ENCODE data around the gene ZCCHC2.

ZCCHC2 gene

DNA sequence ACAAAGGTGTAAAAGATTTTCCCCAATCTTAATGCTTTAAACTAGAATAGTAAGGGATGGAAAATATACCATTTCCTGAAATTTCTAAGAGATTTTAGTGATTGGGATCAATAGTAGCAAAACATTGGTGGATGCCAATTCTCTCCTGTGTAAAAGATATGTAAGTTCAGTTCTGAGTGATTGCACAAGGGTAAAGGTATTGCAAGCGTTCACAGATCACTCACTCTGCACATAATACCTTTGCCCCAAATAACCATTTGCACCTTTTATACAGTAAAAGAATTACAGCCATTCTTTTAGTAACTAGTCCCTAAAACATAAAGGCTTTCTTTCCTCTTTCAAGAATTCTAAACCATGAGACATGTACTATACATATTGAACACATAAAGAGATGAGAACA is 13.0 kb upstream of the ZCCHC2 start:
- DNase-seq (ENCODE audit: extremely low read depth, low read depth): no peak
- H3K4me3 ChIP-seq (replicated peaks; ENCODE audit: low read depth, low read length): no peak overlapping the region
- TF ChIP-seq, protein P1, sequence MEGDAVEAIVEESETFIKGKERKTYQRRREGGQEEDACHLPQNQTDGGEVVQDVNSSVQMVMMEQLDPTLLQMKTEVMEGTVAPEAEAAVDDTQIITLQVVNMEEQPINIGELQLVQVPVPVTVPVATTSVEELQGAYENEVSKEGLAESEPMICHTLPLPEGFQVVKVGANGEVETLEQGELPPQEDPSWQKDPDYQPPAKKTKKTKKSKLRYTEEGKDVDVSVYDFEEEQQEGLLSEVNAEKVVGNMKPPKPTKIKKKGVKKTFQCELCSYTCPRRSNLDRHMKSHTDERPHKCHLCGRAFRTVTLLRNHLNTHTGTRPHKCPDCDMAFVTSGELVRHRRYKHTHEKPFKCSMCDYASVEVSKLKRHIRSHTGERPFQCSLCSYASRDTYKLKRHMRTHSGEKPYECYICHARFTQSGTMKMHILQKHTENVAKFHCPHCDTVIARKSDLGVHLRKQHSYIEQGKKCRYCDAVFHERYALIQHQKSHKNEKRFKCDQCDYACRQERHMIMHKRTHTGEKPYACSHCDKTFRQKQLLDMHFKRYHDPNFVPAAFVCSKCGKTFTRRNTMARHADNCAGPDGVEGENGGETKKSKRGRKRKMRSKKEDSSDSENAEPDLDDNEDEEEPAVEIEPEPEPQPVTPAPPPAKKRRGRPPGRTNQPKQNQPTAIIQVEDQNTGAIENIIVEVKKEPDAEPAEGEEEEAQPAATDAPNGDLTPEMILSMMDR (IDR thresholded peaks at IDR 0.05; ENCODE audit: low read depth, low read length, missing control alignments): no peak

DNA sequence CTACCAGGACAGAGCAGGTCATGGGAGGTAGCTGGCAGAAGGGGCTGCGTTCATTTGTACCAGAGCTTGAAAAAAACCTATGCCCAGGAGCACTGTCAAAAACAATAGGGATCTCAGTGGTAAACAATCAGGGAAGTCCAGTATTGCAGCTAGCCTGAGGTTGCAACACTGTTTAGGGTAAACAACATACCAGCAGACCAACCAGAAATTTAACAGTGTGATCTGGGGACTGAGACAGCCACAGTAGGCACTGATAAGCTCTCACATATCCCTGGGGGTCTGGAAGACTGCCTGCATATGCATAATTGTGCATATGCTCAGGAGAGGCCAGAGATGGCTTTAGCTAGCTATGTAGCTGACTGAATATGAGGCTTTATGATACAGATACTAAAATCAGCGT is 12.0 kb upstream of the ZCCHC2 start:
- TF ChIP-seq, protein P1 (IDR thresholded peaks at IDR 0.05; ENCODE audit: low read depth, low read length, missing control alignments): no peak
- no peak for DNase-seq (ENCODE audit: extremely low read depth, low read depth)
- no peak overlapping the region for H3K4me3 ChIP-seq (replicated peaks; ENCODE audit: low read depth, low read length)

DNA sequence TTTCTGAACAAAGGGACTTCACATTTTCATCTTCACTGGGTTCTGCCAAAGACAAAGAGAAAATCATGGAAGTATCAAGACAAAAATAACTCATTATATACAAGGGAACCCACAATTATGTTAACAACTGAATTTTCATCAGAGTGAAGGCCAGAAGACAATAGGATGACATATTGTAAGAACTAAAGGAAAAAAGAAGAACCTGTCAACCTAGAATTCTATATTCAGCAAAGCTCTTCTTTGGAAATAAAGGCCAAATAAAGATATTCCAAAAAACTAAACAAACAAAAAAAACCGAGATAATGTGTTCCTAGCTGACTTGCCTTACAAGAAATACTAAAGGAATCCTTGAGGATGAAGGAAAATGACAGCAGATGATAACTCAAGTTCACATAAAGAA is 10.3 kb upstream of the ZCCHC2 start:
- DNase-seq (ENCODE audit: extremely low read depth, low read depth): no peak
- no peak overlapping the region for H3K4me3 ChIP-seq (replicated peaks; ENCODE audit: low read depth, low read length)
- TF ChIP-seq, protein P1 (IDR thresholded peaks at IDR 0.05; ENCODE audit: low read depth, low read length, missing control alignments): no peak

DNA sequence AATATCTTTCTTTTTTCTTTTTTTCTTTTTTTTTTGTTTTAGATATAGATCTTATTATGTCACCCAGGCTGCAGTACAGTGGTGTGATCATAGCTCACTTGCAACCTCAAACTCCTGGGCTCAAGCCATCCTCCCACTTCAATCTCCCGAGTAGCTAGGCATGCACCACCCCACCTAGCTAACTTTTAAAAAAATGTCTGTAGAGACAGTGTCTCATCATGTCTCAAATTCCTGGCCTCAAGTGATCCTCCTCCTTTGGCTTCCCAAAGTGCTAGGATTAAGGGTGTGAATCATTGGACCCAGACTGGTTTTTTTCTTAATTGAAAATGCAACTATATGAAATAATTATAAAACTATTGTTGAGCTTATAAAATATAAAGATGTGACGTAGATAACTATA is 9.8 kb upstream of the ZCCHC2 start:
- TF ChIP-seq, protein P1 (IDR thresholded peaks at IDR 0.05; ENCODE audit: low read depth, low read length, missing control alignments): no peak

DNA sequence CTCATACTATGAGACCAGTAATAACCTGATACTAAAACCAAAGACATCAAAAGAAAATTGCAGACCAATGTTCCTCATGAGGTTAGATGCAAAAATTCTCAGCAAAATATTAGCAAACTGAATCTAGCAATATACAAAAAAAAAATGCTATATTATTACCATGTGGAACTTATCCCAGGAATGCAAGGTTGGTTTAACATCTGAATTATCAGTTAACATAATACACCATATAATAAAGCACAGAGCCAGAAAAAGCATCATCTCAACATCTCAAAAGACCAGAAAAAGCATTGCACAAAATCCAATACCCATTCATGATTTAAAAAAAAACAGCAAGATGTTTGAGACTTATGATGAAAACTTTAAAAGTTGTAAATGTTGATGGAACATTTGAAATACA is 8.3 kb upstream of the ZCCHC2 start:
- H3K4me3 ChIP-seq (replicated peaks; ENCODE audit: low read depth, low read length): no peak overlapping the region
- TF ChIP-seq, protein P1 (IDR thresholded peaks at IDR 0.05; ENCODE audit: low read depth, low read length, missing control alignments): no peak
- DNase-seq (ENCODE audit: extremely low read depth, low read depth): no peak

More for the DNA sequence above, 9.8 kb upstream of the ZCCHC2 start:
- DNase-seq (ENCODE audit: extremely low read depth, low read depth): no peak
- H3K4me3 ChIP-seq (replicated peaks; ENCODE audit: low read depth, low read length): no peak overlapping the region

DNA sequence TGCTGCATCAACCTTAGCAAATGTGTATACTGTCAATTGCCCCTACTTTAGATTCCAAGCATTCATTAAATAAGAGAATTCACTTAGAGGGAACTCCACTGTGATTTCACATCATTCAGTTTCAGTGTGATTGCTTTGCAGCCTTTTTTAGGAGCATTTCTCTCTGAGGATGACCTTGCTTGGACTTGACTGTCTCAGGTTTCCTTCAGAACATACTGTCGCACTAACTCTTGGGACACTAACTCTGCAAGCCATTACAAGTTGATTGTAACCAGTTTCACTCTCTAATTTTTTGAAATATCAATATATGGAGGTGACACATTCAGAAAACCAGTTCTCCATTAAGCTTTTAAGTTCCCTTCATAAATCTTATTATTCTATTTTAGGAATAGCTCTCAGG is 6.6 kb upstream of the ZCCHC2 start:
- H3K4me3 ChIP-seq (replicated peaks; ENCODE audit: low read depth, low read length): no peak overlapping the region
- TF ChIP-seq, protein P1 (IDR thresholded peaks at IDR 0.05; ENCODE audit: low read depth, low read length, missing control alignments): no peak
- DNase-seq (ENCODE audit: extremely low read depth, low read depth): no peak
